GM12801 (cell line): ENCODE data around the gene SLC26A1.

Source experiments
- CTCF ChIP-seq: IDR thresholded peaks from one replicate; pipeline ENCODE4 v1.5.1; 2011; ENCODE audit warnings: control low read depth; ENCODE audit not compliant: insufficient read length; ENCODE audit errors: extremely low read depth

SLC26A1 gene

GRCh38 chr4:945274-946102 is 47.7 kb downstream of the SLC26A1 start:
- no peak for TF ChIP-seq CTCF
